ENCODE measurements around the gene TFIP11.

DNA sequence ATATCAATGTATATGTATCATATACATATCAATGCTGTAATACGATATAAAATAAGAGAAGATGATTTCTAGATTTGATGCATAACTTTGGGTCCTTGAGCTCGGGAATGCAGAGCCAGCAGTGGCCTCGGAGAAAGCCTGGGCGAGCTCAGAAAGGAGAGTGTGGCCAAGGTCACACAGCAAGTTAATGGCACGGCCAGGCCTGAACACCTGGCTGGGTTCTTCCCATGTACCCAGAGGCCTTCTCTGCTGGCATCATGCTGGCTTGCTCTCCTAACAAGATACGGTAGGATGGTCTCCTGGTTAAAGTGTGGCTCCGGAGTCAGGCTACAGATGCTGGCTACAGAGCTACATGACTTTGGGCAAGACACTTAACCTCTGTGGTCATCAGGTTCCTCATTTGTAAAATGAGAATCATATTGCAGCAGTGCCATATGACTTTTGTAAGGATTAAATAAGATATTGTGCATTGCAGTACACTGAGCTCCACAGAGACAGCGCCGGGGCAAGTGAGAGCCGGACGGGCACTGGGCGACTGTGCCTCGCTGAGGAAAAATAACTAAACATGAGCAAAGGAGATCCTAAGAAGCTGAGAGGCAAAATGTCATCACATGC lies 47.8 kb upstream of the TFIP11 start:
- TF ChIP-seq, protein P1, sequence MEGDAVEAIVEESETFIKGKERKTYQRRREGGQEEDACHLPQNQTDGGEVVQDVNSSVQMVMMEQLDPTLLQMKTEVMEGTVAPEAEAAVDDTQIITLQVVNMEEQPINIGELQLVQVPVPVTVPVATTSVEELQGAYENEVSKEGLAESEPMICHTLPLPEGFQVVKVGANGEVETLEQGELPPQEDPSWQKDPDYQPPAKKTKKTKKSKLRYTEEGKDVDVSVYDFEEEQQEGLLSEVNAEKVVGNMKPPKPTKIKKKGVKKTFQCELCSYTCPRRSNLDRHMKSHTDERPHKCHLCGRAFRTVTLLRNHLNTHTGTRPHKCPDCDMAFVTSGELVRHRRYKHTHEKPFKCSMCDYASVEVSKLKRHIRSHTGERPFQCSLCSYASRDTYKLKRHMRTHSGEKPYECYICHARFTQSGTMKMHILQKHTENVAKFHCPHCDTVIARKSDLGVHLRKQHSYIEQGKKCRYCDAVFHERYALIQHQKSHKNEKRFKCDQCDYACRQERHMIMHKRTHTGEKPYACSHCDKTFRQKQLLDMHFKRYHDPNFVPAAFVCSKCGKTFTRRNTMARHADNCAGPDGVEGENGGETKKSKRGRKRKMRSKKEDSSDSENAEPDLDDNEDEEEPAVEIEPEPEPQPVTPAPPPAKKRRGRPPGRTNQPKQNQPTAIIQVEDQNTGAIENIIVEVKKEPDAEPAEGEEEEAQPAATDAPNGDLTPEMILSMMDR (IDR thresholded peaks at IDR 0.05 in 8 of 11, conservative IDR thresholded peaks at IDR 0.05 in 3 of 11) = no peak
- TF ChIP-seq POLR2A (IDR thresholded peaks at IDR 0.05) (no peak), POLR2AphosphoS5 (IDR thresholded peaks at IDR 0.05) (no peak)
